K562 (cell line): ENCODE results near the gene FAM83G. TPM values are rescaled to one million over a fixed set of nuclear protein-coding genes. Genes with fewer than 3 reads are reported as not detected.

Experiments used
- ATAC-seq: fragments of 200-7000 bp; cut with Tn5 transposase; 3 replicates; pipeline ENCODE4 v1.9.1; 2020; ENCODE audit warnings: moderate library complexity
- BruUV-seq: library from RNA; stranded (reverse); fragments of 400-500 nt; replicated peaks from 2 replicates; lab custom pipeline; 2021; lab: Mats Ljungman, UMichigan
- CTCF ChIA-PET: fragments of 300-600 bp; formaldehyde crosslinking; extraction: SDS; loops from one replicate; lab custom pipeline; 2021; ENCODE audit warnings: low intra/inter-chr PET ratio; lab: Yijun Ruan, JAX
- POLR2A ChIA-PET: fragments of 300-600, 350-650 bp; sonication (Branson Sonifier 250); formaldehyde crosslinking; extraction: SDS; loops from one replicate; lab custom pipeline; 2021; ENCODE audit warnings: antibody characterized with exemption, inconsistent platforms; lab: Yijun Ruan, JAX
- DNase-seq, 4 experiments: peaks; one replicate each; pipeline versions ENCODE4 v3.0.0 to v3.0.0-alpha.2; 2011 to 2018; ENCODE audit warnings: low spot score in 3 of 4, mixed read lengths in 3 of 4; ENCODE audit errors: extremely low read depth in 1 of 4
- FAIRE-seq: peaks from 2 replicates; lab custom pipeline; 2011; peaks lifted over from hg19 to GRCh38; lab: Jason Lieb, UNC
- H2AFZ ChIP-seq: 2 replicates; pipeline ENCODE4 v1.6.0; 2011; ENCODE audit warnings: low read depth, low read length, control low read depth, inconsistent platforms
- H3K27ac ChIP-seq: fragments of 200-600 bp; 3 replicates; pipeline ENCODE4 v1.8.0; 2011; ENCODE audit warnings: low read depth, mild to moderate bottlenecking, control low read depth, inconsistent platforms, low read length, moderate library complexity, mixed read lengths; ENCODE audit errors: extremely low read depth
- H3K27me3 ChIP-seq, 2 experiments: fragments of 300-600 bp in 1 of 2; 2 replicates in 1 of 2; 3 replicates in 1 of 2; pipeline versions ENCODE4 v1.6.0 to v1.8.0; 2011; ENCODE audit warnings: inconsistent platforms in 2 of 2, low read length in 2 of 2, mild to moderate bottlenecking in 1 of 2, mixed read lengths in 1 of 2, moderate library complexity in 1 of 2; ENCODE audit not compliant: control insufficient read depth in 2 of 2, insufficient read depth in 2 of 2
- H3K36me3 ChIP-seq: fragments of 300-600 bp; 3 replicates; pipeline ENCODE4 v1.8.0; 2011; ENCODE audit warnings: mild to moderate bottlenecking, low read length, inconsistent platforms; ENCODE audit not compliant: control insufficient read depth, insufficient read depth
- H3K4me1 ChIP-seq, 2 experiments: fragments of 200-600 bp in 1 of 2; replicated peaks in 1 of 2; 2 replicates in 1 of 2; 3 replicates in 1 of 2; pipeline versions ENCODE4 v1.5.1 to v1.8.0; 2011; ENCODE audit warnings: inconsistent platforms in 2 of 2, low read length in 2 of 2, mild to moderate bottlenecking in 1 of 2, mixed read lengths in 1 of 2, moderate library complexity in 1 of 2; ENCODE audit not compliant: control insufficient read depth in 2 of 2, insufficient read depth in 2 of 2
- H3K4me2 ChIP-seq: 2 replicates; pipeline ENCODE4 v1.6.1; 2011; ENCODE audit warnings: low read length, control low read depth, inconsistent platforms, mixed read lengths; ENCODE audit not compliant: insufficient read depth
- H3K4me3 ChIP-seq: fragments of 200-600 bp; sonication (generic), shearing (Covaris generic); 2 replicates; pipeline ENCODE4 v1.5.1; 2016; ENCODE audit warnings: control low read depth, inconsistent platforms
- H3K79me2 ChIP-seq: fragments of 200-600 bp; 3 replicates; pipeline ENCODE4 v1.8.0; 2011; ENCODE audit warnings: low read length, inconsistent platforms; ENCODE audit not compliant: control insufficient read depth, insufficient read depth
- H3K9ac ChIP-seq, 2 experiments: 2 replicates each; pipeline versions ENCODE4 v1.6.0 to v1.6.1; 2011; ENCODE audit warnings: low read depth in 2 of 2, low read length in 2 of 2, control low read depth in 1 of 2, inconsistent platforms in 1 of 2, mild to moderate bottlenecking in 1 of 2, mixed read lengths in 1 of 2; ENCODE audit not compliant: insufficient read depth in 1 of 2
- H3K9me1 ChIP-seq: one replicate; pipeline ENCODE4 v1.6.0; 2011; ENCODE audit warnings: inconsistent platforms, mild to moderate bottlenecking, low read length, moderate library complexity; ENCODE audit not compliant: control insufficient read depth, insufficient read depth
- H3K9me3 ChIP-seq: replicated peaks from 2 replicates; pipeline ENCODE4 v1.5.1; 2011; ENCODE audit warnings: low read depth, low read length, inconsistent platforms; ENCODE audit not compliant: control insufficient read depth, insufficient read depth
- H4K20me1 ChIP-seq: replicated peaks from 2 replicates; pipeline ENCODE4 v1.6.1; 2011; ENCODE audit warnings: low read length, inconsistent platforms, mixed read lengths; ENCODE audit not compliant: control insufficient read depth, insufficient read depth
- POLR2G ChIP-seq: fragments of 200-400 bp; formaldehyde crosslinking; IDR thresholded peaks from 2 replicates; pipeline ENCODE4 v1.6.1; 2017; ENCODE audit warnings: low read depth, mild to moderate bottlenecking, antibody characterized with exemption, low read length, moderate library complexity
- WGBS: fragments of 100-300 bp; shearing (Covaris generic); methylation state at CpG from one replicate; pipeline ENCODE4 v1.1.6; 2016; ENCODE audit warnings: low coverage, mixed read lengths; ENCODE audit not compliant: insufficient coverage; ENCODE audit errors: missing lambda C conversion rate; 5-methylcytosine and 5-hydroxymethylcytosine counted together
- in situ Hi-C: fragments of 300-500 bp; cut with MboI; formaldehyde crosslinking; loops from 4 replicates; pipeline ENCODE4 v1.15.0; 2018; ENCODE audit warnings: inconsistent platforms, mixed read lengths
- intact Hi-C: fragments of 100-400 bp; cut with micrococcal nuclease; formaldehyde crosslinking; loops from 2 replicates; pipeline ENCODE4 v1.14.2; 2022
- polyA plus RNA-seq, 8 experiments: library from polyadenylated mRNA; depleted of rRNA in 4 of 8; stranded (reverse) in 5 of 8; unstranded in 3 of 8; fragments of >200 nt; fragmentation: Nextera tagmentation in 2 of 8; fragmentation: Illumina TruSeq in 1 of 8; extraction: Ambion mirVana in 2 of 8; extraction: Trizol in 1 of 8; gene quantifications; 2 replicates each; pipeline versions ENCODE4 v1.2.1 to v1.2.3, GENCODE V29; 2011 to 2014; ENCODE audit warnings: inconsistent platforms in 1 of 8, missing spikeins in 1 of 8
- total RNA-seq, 7 experiments: library from RNA; depleted of rRNA in 6 of 7; stranded (reverse); fragments of >200 nt in 6 of 7; fragmentation: Illumina TruSeq in 2 of 7; extraction: Trizol in 2 of 7; gene quantifications; 2 replicates each; pipeline versions ENCODE4 v1.2.1 to v1.2.3, GENCODE V29; 2011 to 2021; ENCODE audit warnings: low replicate concordance in 1 of 7
- TF ChIP-seq, protein P1 (sequence below): fragments of 450-650 bp; formaldehyde crosslinking; IDR thresholded peaks from 2 replicates; pipeline ENCODE4 v1.4.0; 2022; ENCODE audit warnings: mild to moderate bottlenecking, moderate library complexity

Gene FAM83G
- total and polyA plus RNA-seq, 9 of the 15 experiments (the other 6 are each of a cell fraction or from before 2014, with no cell fraction given): 0.04 to 10.3 (median 4.5) TPM; not detected in 1

DNA sequence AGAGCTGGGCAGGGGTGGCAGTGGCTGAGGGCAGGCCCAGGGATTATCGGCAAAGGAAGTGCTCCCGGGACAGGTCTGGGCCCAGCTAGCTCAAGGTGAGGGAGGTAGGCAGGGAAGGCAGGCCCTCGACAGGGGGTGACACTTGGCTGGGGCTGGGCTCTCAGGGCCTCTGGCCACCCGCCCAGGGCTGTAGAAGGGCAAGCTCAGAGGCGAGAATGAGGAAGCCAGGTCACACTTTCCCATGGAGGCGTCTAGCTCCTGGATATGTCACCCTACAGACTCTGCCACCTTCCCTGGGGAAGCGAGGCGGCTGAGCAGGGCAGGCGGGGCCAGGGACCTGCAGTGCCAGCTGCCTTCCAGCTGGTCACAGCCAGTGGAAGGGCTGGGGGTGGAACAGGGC, 19.1 kb downstream of the FAM83G start:
- 0 out of 2 replicates have a peak, but pooled peaks have one; percentile 24 for TF ChIP-seq POLR2G
- TF ChIP-seq, protein P1, sequence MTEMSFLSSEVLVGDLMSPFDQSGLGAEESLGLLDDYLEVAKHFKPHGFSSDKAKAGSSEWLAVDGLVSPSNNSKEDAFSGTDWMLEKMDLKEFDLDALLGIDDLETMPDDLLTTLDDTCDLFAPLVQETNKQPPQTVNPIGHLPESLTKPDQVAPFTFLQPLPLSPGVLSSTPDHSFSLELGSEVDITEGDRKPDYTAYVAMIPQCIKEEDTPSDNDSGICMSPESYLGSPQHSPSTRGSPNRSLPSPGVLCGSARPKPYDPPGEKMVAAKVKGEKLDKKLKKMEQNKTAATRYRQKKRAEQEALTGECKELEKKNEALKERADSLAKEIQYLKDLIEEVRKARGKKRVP (CRISPR knock-in tag): no peak
- Histone ChIP-seq H3K79me2 (no peaks in the 10 kb centered on the region), H2AFZ (no peak overlapping the region), H3K4me2 (no peak overlapping the region), H3K27ac (no peak overlapping the region), H3K27me3 (no peaks in the 10 kb centered on the region), H3K9me1 (no peaks in the 10 kb centered on the region), H3K9ac (peak overlapping the region in 1 of 2 experiments; percentile 64; a peak in 2 of 4 replicates), H3K4me1 (peaks cover 10 to 25% of the 10 kb centered on the region in 2 experiments; a peak in 4 of 5 replicates), H3K9me3 (no peaks in the 10 kb centered on the region), H3K36me3 (peaks cover 13% of the 10 kb centered on the region; the same call in 1 of the 3 replicates), H3K4me3 (no peak overlapping the region), H4K20me1 (no peaks in the 10 kb centered on the region)
- no TSS peak for BruUV-seq
- 88% methylated on average over 8 of the region's 9 CpGs for WGBS
- FAIRE-seq: no peak
- intact Hi-C loops (no loop called here), in situ Hi-C loops (no loop called here)
- ATAC-seq: no peak
- POLR2A ChIA-PET: interaction anchor here (0.8 to 0.9 kb wide), 2 partner anchors 8 to 14 kb away, joined by 3 read pairs; no protein-coding TSS in a partner anchor
- CTCF ChIA-PET: no interaction called here
- no peak for DNase-seq
